Neural crest cell (in vitro differentiated cells): Measurements from ENCODE around the gene PGAP2. TPM values are rescaled to one million over a fixed set of nuclear protein-coding genes. Genes with fewer than 3 reads are reported as not detected.
A peak's percentile ranks its signal among the peaks of the same experiment; 100 is the strongest.
"Not testable (repeated sequence)": the region's sequence is repeated elsewhere in the genome, so short reads cannot be mapped to it uniquely, and the experiment has no call there.

Source experiments
- DNase-seq: peaks from one replicate; pipeline ENCODE4 v3.0.0; 2021; ENCODE audit warnings: low read depth, mixed read lengths, low spot score
- H3K27ac Mint-ChIP-seq: one replicate; pipeline ENCODE4 v1.8.0; 2021; ENCODE audit warnings: mild to moderate bottlenecking, mixed read lengths; ENCODE audit not compliant: unreplicated experiment
- H3K27me3 Mint-ChIP-seq: 2 replicates; pipeline ENCODE4 v1.8.0; 2021; ENCODE audit warnings: low read depth, mild to moderate bottlenecking, mixed read lengths
- H3K36me3 Mint-ChIP-seq: 2 replicates; pipeline ENCODE4 v1.8.0; 2021; ENCODE audit warnings: low read depth, mild to moderate bottlenecking, mixed read lengths
- H3K4me1 Mint-ChIP-seq: 2 replicates; pipeline ENCODE4 v1.8.0; 2021; ENCODE audit warnings: mixed read lengths
- H3K4me3 Mint-ChIP-seq: one replicate; pipeline ENCODE4 v1.8.0; 2021; ENCODE audit warnings: mild to moderate bottlenecking, mixed read lengths
- H3K9me3 Mint-ChIP-seq: 2 replicates; pipeline ENCODE4 v1.8.0; 2021; ENCODE audit warnings: mixed read lengths
- total RNA-seq: library from RNA; stranded (reverse); gene quantifications from 2 replicates; pipeline ENCODE4 v1.2.1, GENCODE V29; 2021
- TF ChIP-seq, protein P1 (sequence below): fragments of 200-600 bp; sonication (generic); conservative IDR thresholded peaks from 2 replicates; pipeline ENCODE4 v1.5.0; 2021; ENCODE audit warnings: antibody characterized with exemption, mild to moderate bottlenecking

The PGAP2 gene
- total RNA-seq, 1 donor from 2014 or later: 34.8 TPM

DNA sequence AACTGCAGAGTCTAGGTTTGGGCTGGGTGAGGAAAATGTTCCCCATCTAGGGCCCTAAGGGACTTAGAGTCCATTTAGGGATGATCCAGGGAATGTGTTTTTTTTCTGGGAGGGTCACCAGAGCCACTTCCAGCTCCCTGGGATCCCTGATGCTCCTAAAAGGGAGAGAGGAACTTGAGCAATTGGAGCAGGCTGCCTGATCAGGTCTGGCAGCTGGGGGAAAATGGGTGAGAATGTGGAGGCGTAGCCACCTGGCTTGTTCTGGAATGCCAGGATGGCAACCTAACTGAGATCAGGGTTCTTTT is 1.2 kb downstream of the PGAP2 start:
- Mint-ChIP-seq H3K36me3 (no peaks in the 10 kb centered on the region), H3K27me3 (no peaks in the 10 kb centered on the region), H3K9me3 (no peaks in the 10 kb centered on the region), H3K4me3 (peak overlapping the region; percentile 62), H3K27ac (no peak overlapping the region), H3K4me1 (peaks cover 18% of the 10 kb centered on the region)
- no peak for DNase-seq
- TF ChIP-seq, protein P1, sequence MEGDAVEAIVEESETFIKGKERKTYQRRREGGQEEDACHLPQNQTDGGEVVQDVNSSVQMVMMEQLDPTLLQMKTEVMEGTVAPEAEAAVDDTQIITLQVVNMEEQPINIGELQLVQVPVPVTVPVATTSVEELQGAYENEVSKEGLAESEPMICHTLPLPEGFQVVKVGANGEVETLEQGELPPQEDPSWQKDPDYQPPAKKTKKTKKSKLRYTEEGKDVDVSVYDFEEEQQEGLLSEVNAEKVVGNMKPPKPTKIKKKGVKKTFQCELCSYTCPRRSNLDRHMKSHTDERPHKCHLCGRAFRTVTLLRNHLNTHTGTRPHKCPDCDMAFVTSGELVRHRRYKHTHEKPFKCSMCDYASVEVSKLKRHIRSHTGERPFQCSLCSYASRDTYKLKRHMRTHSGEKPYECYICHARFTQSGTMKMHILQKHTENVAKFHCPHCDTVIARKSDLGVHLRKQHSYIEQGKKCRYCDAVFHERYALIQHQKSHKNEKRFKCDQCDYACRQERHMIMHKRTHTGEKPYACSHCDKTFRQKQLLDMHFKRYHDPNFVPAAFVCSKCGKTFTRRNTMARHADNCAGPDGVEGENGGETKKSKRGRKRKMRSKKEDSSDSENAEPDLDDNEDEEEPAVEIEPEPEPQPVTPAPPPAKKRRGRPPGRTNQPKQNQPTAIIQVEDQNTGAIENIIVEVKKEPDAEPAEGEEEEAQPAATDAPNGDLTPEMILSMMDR: no peak

DNA sequence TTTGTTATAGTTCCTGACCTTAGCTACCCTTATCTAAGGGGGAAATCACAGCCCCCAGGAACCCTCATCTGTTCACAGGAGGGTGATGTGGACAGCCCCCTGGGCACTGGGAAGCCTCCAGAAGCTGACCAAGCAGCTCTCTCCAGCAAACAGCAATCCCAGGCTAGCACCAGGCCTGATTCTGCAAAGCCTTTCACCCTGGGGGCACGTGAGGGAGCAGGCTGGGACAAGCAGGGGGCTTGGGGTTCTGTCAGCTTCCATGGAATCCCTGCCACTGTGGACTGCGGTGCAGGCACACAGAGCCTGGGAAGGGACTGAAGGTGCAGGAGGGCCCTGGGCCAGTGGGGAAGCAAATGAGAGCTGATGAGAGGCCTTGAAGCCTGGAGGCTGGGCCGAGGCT is 2.1 kb downstream of the PGAP2 start:
- Mint-ChIP-seq H3K27ac (no peak overlapping the region), H3K4me3 (no peak overlapping the region), H3K27me3 (no peaks in the 10 kb centered on the region), H3K4me1 (peaks cover 18% of the 10 kb centered on the region), H3K36me3 (no peaks in the 10 kb centered on the region), H3K9me3 (no peaks in the 10 kb centered on the region)
- TF ChIP-seq, protein P1: no peak
- DNase-seq: no peak

DNA sequence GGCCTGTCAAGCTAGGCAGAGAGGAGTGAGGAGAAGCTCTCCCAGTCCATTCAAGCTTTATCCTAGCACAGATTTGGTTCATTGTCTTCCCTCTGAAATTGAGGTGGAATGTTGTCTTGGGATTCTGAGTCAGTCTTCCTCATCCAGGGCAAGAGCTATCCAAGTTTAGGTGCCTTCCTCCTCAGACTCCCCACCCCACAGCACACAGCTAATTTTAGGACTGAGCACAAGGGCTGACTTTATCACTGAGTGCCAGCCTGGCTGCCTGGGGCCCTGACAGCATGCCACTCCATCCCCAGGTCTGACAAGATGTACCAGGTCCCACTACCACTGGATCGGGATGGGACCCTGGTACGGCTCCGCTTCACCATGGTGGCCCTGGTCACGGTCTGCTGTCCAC is 2.6 kb downstream of the PGAP2 start:
- Mint-ChIP-seq H3K36me3 (no peaks in the 10 kb centered on the region), H3K4me3 (peak overlapping the region; percentile 60), H3K27ac (peak overlapping the region; percentile 27), H3K27me3 (no peaks in the 10 kb centered on the region), H3K4me1 (peaks cover 18% of the 10 kb centered on the region), H3K9me3 (no peaks in the 10 kb centered on the region)
- no peak for DNase-seq
- TF ChIP-seq, protein P1: no peak

- DNase-seq, H3K9me3 Mint-ChIP-seq, H3K27ac Mint-ChIP-seq, H3K4me1 Mint-ChIP-seq, H3K27me3 Mint-ChIP-seq, H3K4me3 Mint-ChIP-seq, H3K36me3 Mint-ChIP-seq: not testable (repeated sequence)
These were observed 6.5 kb downstream of the PGAP2 start for GRCh38 chr11:3814832-3815231.

- no peaks in the 10 kb centered on the region for H3K36me3 Mint-ChIP-seq
- no peak overlapping the region for H3K27ac Mint-ChIP-seq
- no peaks in the 10 kb centered on the region for H3K27me3 Mint-ChIP-seq
- TF ChIP-seq, protein P1: no peak
- no peak for DNase-seq
- no peak overlapping the region for H3K4me3 Mint-ChIP-seq
- no peaks in the 10 kb centered on the region for H3K9me3 Mint-ChIP-seq
- no peaks in the 10 kb centered on the region for H3K4me1 Mint-ChIP-seq
These were observed 7.5 kb downstream of the PGAP2 start for GRCh38 chr11:3815845-3816244.

- TF ChIP-seq, protein P1: no peak
- no peaks in the 10 kb centered on the region for H3K9me3 Mint-ChIP-seq
- no peak for DNase-seq
- no peaks in the 10 kb centered on the region for H3K27me3 Mint-ChIP-seq
- no peak overlapping the region for H3K4me3 Mint-ChIP-seq
- H3K27ac Mint-ChIP-seq: no peak overlapping the region
- no peaks in the 10 kb centered on the region for H3K4me1 Mint-ChIP-seq
- H3K36me3 Mint-ChIP-seq: no peaks in the 10 kb centered on the region
These were observed 8.3 kb downstream of the PGAP2 start for GRCh38 chr11:3816673-3817072.
